A549 treated with CORT108297 at 1 μM for 4 hours (cell line): ENCODE data around the gene INSYN1. TPM values are rescaled to one million over a fixed set of nuclear protein-coding genes. Genes with fewer than 3 reads are reported as not detected.

ENCODE experiments used
- total RNA-seq: library from RNA; stranded (reverse); fragments of 200-300 nt; extraction: Qiagen RNA extraction; gene quantifications from 5 replicates; pipeline ENCODE4 v1.2.3, GENCODE V29; 2022

The INSYN1 gene
- total RNA-seq: 1.3 to 1.8 TPM (median 1.5 TPM) in 5 replicates

GRCh38 chr15:73753250-73754130 lies at the start of gene INSYN1:
INSYN1 (minus strand) TSS chr15:73753351; CDS start chr15:73751130, 2,221 bp downstream.

Other genes starting within 250 kb of the INSYN1 start
- gene NPTN, start 120.0 kb downstream of the INSYN1 start, total RNA-seq: 179 to 210 TPM (median 203 TPM) in 5 replicates
- 66.4 to 88.8 TPM (median 81.7 TPM) in 5 replicates for gene CD276, start 69.0 kb downstream of the INSYN1 start, total RNA-seq
- not detected in 5 replicates for gene TBC1D21, start 120.2 kb upstream of the INSYN1 start, total RNA-seq
- gene LOXL1, start 173.1 kb upstream of the INSYN1 start, total RNA-seq: 0.47 to 0.82 TPM (median 0.59 TPM) in 5 replicates
- 8.9 to 14.0 TPM (median 12.8 TPM) in 5 replicates for gene STOML1, start 238.9 kb upstream of the INSYN1 start, total RNA-seq
- 10.7 to 17.1 TPM (median 15.6 TPM) in 5 replicates for gene PML, start 241.4 kb upstream of the INSYN1 start, total RNA-seq